ENCODE data around the gene NDUFAF2. TPM values are rescaled to one million over a fixed set of nuclear protein-coding genes. Genes with fewer than 3 reads are reported as not detected.

NDUFAF2 gene
- total RNA-seq, 4 donors from 2014 or later: 14.1 to 78.9 (median 31.0) TPM

GRCh38 chr5:61098251-61098995 lies 153.4 kb downstream of the NDUFAF2 start:
- H3K27me3 ChIP-seq: no peaks in the 10 kb centered on the region
- H3K4me1 ChIP-seq: no peaks in the 10 kb centered on the region
- no peak for DNase-seq
- H3K36me3 ChIP-seq: no peaks in the 10 kb centered on the region
- intact Hi-C loops (cut with DNase I; ENCODE audit: low total_unique reads): no loop called here
- H3K4me3 ChIP-seq: no peak overlapping the region
- TF ChIP-seq POLR2A (IDR thresholded peaks at IDR 0.05) (no peak), CTCF (IDR thresholded peaks at IDR 0.05) (no peak)
- no peak overlapping the region for H3K27ac ChIP-seq
- H3K9me3 ChIP-seq: no peaks in the 10 kb centered on the region

- Histone ChIP-seq H3K4me1 (no peaks in the 10 kb centered on the region), H3K27ac (no peak overlapping the region), H3K9me3 (no peaks in the 10 kb centered on the region), H3K27me3 (no peaks in the 10 kb centered on the region), H3K36me3 (no peaks in the 10 kb centered on the region), H3K4me3 (no peak overlapping the region)
- no peak for DNase-seq
- no peak for TF ChIP-seq POLR2A (IDR thresholded peaks at IDR 0.05)
- TF ChIP-seq CTCF (IDR thresholded peaks at IDR 0.05): no peak
- intact Hi-C loops (cut with DNase I; ENCODE audit: low total_unique reads): no loop called here
These were observed 155.4 kb downstream of the NDUFAF2 start for GRCh38 chr5:61100437-61100836.

GRCh38 chr5:61114441-61114840 lies 169.4 kb downstream of the NDUFAF2 start:
- H3K36me3 ChIP-seq: no peaks in the 10 kb centered on the region
- H3K4me3 ChIP-seq: no peak overlapping the region
- DNase-seq: no peak
- H3K27ac ChIP-seq: no peak overlapping the region
- no peaks in the 10 kb centered on the region for H3K9me3 ChIP-seq
- intact Hi-C loops (cut with DNase I; ENCODE audit: low total_unique reads): no loop called here
- TF ChIP-seq CTCF (IDR thresholded peaks at IDR 0.05) (no peak), POLR2A (IDR thresholded peaks at IDR 0.05) (no peak)
- no peaks in the 10 kb centered on the region for H3K4me1 ChIP-seq
- no peaks in the 10 kb centered on the region for H3K27me3 ChIP-seq

- Histone ChIP-seq H3K36me3 (no peaks in the 10 kb centered on the region), H3K4me3 (no peak overlapping the region), H3K27ac (no peak overlapping the region), H3K4me1 (no peaks in the 10 kb centered on the region), H3K27me3 (no peaks in the 10 kb centered on the region), H3K9me3 (no peaks in the 10 kb centered on the region)
- DNase-seq: no peak
- intact Hi-C loops (cut with DNase I; ENCODE audit: low total_unique reads): no loop called here
- TF ChIP-seq POLR2A (IDR thresholded peaks at IDR 0.05) (no peak), CTCF (IDR thresholded peaks at IDR 0.05) (no peak)
These were observed 171.0 kb downstream of the NDUFAF2 start for GRCh38 chr5:61115968-61116367.

- Histone ChIP-seq H3K27ac (no peak overlapping the region), H3K27me3 (no peaks in the 10 kb centered on the region), H3K4me1 (no peaks in the 10 kb centered on the region), H3K9me3 (no peaks in the 10 kb centered on the region), H3K36me3 (no peaks in the 10 kb centered on the region), H3K4me3 (no peak overlapping the region)
- DNase-seq: no peak
- TF ChIP-seq POLR2A (IDR thresholded peaks at IDR 0.05) (no peak), CTCF (IDR thresholded peaks at IDR 0.05) (no peak)
- intact Hi-C loops (cut with DNase I; ENCODE audit: low total_unique reads): no loop called here
These were observed 174.1 kb downstream of the NDUFAF2 start for GRCh38 chr5:61119066-61119465.

Data from uterus (tissue), 4 donors.